CD4-positive, alpha-beta T cell treated with Interleukin-17A for 4 hours (primary cell): ENCODE results near the gene CAMTA1.

ENCODE experiments used
- DNase-seq: peaks from one replicate; pipeline ENCODE4 v3.0.0-alpha.2; 2020; ENCODE audit warnings: mixed read lengths

Gene CAMTA1

GRCh38 chr1:7427605-7428300 is 642.5 kb downstream of the CAMTA1 start:
- no peak for DNase-seq

DNA sequence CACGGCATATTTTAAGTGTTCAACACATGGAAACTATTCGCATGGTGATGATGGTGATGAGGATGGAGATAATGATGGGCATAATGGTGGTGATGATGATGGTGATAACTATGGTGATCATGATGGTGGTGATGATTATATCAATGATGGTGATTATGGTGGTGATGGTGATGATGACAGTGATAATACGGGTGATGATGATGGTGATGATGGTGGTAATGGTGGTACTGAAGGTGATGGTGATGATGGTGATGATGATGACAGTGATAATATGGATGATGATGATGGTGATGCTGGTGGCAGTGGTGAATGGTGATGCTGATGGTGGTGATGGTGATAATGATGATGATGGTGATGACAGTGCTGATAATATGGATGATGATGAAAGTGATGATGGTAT is 644.0 kb downstream of the CAMTA1 start:
- DNase-seq: no peak

DNA sequence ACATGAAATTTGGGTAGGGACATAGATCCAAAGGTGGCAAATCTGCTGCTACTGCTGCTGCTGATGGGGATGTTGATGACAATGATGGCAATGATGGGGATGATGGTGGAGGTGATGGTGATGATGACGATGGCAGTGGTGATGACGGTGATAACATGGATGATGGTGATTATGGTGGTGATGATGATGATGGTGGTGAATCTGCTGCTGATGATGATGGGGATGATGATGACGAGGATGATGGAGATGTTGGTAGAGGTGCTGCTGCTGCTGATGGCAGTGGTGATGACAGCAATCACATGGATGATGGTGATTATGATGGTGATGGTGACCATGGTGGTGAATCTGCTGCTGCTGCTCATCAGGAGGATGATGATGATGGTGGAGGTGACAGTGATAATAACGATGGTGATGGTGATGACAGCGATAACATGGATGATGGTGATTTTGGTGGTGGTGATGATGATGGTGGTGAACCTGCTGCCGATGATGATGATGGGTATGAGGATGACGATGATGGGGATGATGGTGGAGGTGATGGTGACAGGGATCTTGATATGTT is 644.9 kb downstream of the CAMTA1 start:
- DNase-seq: no peak

- no peak for DNase-seq
Measured at GRCh38 chr1:7430691-7431090, 645.4 kb downstream of the CAMTA1 start.

- no peak for DNase-seq
Measured at GRCh38 chr1:7432102-7432899, 647.0 kb downstream of the CAMTA1 start.

- no peak for DNase-seq
Measured at GRCh38 chr1:7432900-7433380, 647.7 kb downstream of the CAMTA1 start.

DNA sequence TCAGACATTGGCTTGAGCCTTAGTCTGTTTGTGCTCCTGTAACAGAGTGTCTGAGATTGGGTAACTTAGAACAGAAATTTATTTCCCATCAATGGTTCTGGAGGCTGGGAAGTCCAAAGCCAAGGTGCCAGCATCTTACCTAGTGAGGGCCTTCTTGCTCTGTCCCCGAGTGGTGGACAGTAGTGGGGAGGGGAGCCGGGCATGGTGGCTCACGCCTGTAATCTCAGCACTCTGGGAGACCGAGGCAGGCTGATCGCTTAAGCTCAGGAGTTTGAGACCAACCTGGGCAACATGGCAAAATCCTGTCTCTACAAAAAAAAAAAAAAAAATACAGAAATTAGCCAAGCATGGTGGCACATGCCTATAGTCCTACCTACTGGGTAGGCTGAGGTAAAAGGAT is 649.3 kb downstream of the CAMTA1 start:
- DNase-seq: no peak

DNA sequence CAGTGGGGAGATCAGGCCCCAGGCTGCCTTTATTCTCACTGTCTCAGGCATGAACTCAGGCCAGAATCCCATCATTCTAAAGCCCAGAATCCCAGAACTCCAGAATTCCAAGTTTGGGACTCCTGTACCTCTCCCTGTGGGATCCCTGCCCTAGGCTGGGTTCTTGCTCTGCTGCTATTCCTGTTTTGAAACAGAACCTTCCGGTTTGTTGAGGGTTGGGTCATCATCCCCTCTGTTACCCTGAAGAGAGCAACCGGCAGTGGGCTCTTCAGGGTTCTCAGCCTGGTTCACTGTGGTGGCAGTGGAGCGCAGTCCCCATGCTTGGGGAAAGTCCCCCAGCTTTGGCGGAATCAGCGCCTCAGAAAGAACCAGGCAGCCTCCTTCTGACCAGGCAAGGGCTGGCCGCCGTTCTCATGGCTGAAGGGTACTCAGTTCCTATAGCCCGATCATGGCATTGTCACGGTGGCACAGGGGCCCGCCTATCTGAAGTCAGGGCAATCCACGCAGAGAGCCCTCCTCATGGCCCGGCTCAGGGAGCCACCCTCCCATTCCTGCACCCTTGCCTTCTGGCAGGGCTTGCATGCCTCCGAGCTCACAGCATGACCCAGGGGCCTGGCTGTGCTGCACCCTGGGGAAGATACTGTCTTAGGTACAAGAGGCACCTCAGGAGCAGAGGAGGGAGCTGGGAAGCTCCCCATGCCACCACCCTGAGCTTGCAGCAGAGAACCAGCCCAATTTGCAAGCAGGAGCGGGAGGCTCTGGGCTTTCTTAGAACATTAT is 650.2 kb downstream of the CAMTA1 start:
- no peak for DNase-seq

DNA sequence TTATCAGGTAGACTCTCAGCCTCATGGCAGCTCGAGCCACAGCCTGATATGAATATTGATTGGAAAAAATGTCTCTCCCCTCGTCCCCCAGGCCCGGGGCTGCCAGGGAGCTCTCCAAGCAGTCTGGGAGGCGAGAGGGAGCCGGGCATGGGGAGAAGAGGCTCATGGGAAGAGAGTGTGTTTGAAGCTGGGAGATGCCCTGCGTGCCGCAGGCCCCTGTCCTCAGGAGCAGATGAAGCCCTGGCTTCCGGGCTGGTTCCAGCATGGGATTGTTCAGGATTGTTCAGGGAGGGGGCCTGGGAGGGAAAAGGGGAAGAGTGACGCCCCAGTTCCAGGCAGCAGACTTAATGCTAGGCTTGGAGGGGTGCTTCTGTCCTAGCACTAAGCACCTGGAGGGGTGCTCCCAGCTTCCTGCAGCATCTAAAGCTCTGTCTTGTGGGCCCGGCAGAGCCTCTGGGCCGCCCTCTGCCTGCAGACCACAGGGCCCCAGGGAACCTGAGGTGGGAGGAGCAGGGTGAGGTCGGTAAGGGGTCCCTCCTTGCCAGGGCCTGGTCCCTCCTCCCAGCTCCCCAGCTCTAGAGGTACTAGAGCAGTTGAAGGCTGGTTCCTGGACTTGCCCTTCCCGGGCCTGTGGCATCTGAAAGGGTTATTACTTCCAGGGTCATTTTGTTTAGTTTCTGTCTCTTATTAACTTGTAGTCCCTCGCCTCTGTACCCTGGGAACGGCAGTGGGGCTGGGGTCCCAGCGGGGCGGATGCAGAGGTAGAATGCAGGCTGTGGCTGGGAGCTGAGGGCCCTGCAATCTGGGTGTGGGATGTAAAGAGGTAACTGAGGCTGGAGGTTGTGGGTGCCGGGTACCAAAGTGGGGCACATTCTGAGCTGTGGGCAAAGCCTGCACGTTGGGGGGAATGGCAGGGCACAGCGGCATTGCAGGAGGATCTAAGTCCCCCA is 651.1 kb downstream of the CAMTA1 start:
- no peak for DNase-seq

DNA sequence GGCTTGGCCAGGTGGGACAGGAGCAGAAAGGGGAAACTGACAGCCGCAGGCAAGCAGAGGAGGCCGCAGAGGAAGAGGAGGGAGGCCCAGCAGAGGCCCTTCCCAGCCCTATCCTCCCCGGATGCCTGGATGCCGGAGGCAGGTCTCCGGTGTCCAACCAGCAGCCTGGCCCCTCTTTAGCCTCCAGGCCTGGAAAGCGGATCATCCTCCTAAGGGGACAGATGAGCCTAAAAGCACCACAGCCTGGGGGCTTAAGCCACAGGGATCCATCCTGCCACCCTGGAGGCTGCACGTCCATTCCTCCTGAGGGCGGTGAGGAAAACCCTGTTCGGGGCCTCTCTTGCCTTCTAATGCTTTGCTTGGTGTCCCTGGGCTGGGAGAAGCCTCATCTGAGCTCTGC is 651.8 kb downstream of the CAMTA1 start:
- DNase-seq: no peak

GRCh38 chr1:7437608-7438395 is 652.5 kb downstream of the CAMTA1 start:
- no peak for DNase-seq

GRCh38 chr1:7438396-7438785 is 653.1 kb downstream of the CAMTA1 start:
- no peak for DNase-seq

- no peak for DNase-seq
Measured at GRCh38 chr1:7438921-7439655, 653.8 kb downstream of the CAMTA1 start.

DNA sequence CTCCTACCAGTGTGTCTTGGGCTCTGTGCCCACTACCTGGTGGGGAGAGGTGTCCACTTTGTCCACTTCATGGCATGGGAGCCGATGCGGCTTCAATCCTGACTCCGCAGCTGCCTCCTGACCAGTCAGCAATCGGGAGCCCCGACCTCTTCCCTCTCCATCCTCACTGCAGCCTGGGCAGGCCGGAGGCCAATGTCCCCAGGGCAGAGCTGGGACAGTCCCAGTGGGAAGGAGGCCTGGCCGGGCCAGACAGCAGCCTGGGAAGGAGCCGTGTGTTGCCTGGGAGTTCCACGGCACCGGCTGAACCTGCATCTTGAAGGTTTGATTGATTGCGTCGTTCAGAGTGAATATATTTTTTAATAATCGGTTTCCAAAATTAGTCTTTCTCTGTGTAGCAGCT is 654.9 kb downstream of the CAMTA1 start:
- DNase-seq: no peak

GRCh38 chr1:7441143-7441841 is 656.0 kb downstream of the CAMTA1 start:
- no peak for DNase-seq

- no peak for DNase-seq
Measured at GRCh38 chr1:7442036-7442435, 656.8 kb downstream of the CAMTA1 start.

GRCh38 chr1:7442918-7443317 is 657.7 kb downstream of the CAMTA1 start:
- DNase-seq: no peak

- DNase-seq: no peak
Measured at GRCh38 chr1:7444363-7444762, 659.1 kb downstream of the CAMTA1 start.

GRCh38 chr1:7447093-7447492 is 661.8 kb downstream of the CAMTA1 start:
- DNase-seq: no peak

DNA sequence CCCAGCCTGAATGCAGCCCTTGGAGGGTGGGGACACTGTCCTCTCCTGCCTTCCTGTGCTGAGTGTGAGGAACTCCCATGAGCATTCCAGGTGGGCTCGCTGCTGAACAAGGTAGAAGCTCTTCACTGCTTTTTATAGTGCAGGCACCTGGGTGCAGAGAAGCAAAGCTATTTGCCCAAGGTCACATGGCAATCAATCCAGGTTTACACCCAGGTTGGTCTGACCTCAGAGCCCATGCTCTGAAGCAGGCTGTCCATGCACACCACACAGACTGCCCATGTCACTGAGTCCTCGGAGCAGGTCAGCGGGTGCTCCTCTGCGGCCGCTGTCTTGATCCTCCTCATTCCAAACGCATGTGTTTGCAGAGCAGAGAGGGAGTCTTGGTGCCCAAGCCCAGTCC is 662.5 kb downstream of the CAMTA1 start:
- DNase-seq: no peak
